HEK293 (cell line): ENCODE measurements around the gene IL18RAP.
A peak's percentile ranks its signal among the peaks of the same experiment; 100 is the strongest.

Experiments used
- CTCF ChIA-PET: fragments of 350-600 bp; formaldehyde crosslinking; extraction: SDS; loops from one replicate; lab custom pipeline; 2021; ENCODE audit warnings: antibody characterized with exemption; lab: Yijun Ruan, JAX
- POLR2A ChIA-PET: fragments of 300-600 bp; formaldehyde crosslinking; extraction: SDS; loops from one replicate; lab custom pipeline; 2020; ENCODE audit warnings: antibody characterized with exemption, inconsistent platforms; lab: Yijun Ruan, JAX
- H3K27ac ChIP-seq: fragments of 200-500 bp; sonication (Bioruptor generic); 2 replicates; pipeline ENCODE4 v1.5.1; 2014; ENCODE audit warnings: low read depth, low read length, control low read depth, inconsistent platforms; ENCODE audit errors: extremely low read depth
- H3K36me3 ChIP-seq, 2 experiments: fragments of 200-500 bp in 1 of 2; sonication (Bioruptor generic) in 1 of 2; 1 replicate in 1 of 2; 2 replicates in 1 of 2; pipeline ENCODE4 v1.5.1; 2014 to 2017; ENCODE audit warnings: inconsistent platforms in 2 of 2, low read length in 2 of 2; ENCODE audit not compliant: control insufficient read depth in 2 of 2, insufficient read depth in 1 of 2
- H3K4me1 ChIP-seq: fragments of 200-500 bp; sonication (Bioruptor generic); 2 replicates; pipeline ENCODE4 v1.5.1; 2014; ENCODE audit warnings: mild to moderate bottlenecking, low read length, inconsistent platforms; ENCODE audit not compliant: control insufficient read depth, insufficient read depth
- H3K4me3 ChIP-seq: 2 replicates; pipeline ENCODE4 v1.5.1; 2011; ENCODE audit warnings: low read depth, mild to moderate bottlenecking, control low read depth, low read length, moderate library complexity
- H3K9me3 ChIP-seq: fragments of 200-500 bp; sonication (Bioruptor generic); 2 replicates; pipeline ENCODE4 v1.5.1; 2014; ENCODE audit warnings: low read depth, low read length, inconsistent platforms; ENCODE audit not compliant: control insufficient read depth, insufficient read depth
- BCL6B ChIP-seq: fragments of 450-650 bp; formaldehyde crosslinking; IDR thresholded peaks from 2 replicates; pipeline ENCODE4 v1.5.1; 2017; ENCODE audit warnings: missing biosample characterization, missing genetic modification characterization
- GLIS2 ChIP-seq: fragments of 450-650 bp; formaldehyde crosslinking; IDR thresholded peaks from 2 replicates; pipeline ENCODE4 v1.5.1; 2016; ENCODE audit warnings: missing biosample characterization, missing genetic modification characterization
- KLF1 ChIP-seq: fragments of 450-650 bp; formaldehyde crosslinking; IDR thresholded peaks from 2 replicates; pipeline ENCODE4 v1.5.1; 2016; ENCODE audit warnings: missing biosample characterization, missing genetic modification characterization
- RBAK ChIP-seq: fragments of 450-650 bp; formaldehyde crosslinking; IDR thresholded peaks from 2 replicates; pipeline ENCODE4 v1.5.1; 2016; ENCODE audit warnings: missing biosample characterization, missing genetic modification characterization
- SCRT1 ChIP-seq: fragments of 450-650 bp; formaldehyde crosslinking; IDR thresholded peaks from 2 replicates; pipeline ENCODE4 v1.5.1; 2016; ENCODE audit warnings: missing biosample characterization, missing genetic modification characterization, borderline replicate concordance
- SP3 ChIP-seq: fragments of 450-650 bp; formaldehyde crosslinking; IDR thresholded peaks from 2 replicates; pipeline ENCODE4 v1.5.1; 2016; ENCODE audit warnings: missing biosample characterization, missing genetic modification characterization
- WT1 ChIP-seq: fragments of 450-650 bp; formaldehyde crosslinking; IDR thresholded peaks from 2 replicates; pipeline ENCODE4 v1.5.1; 2016; ENCODE audit warnings: missing biosample characterization, missing genetic modification characterization
- ZBTB11 ChIP-seq: fragments of 450-650 bp; formaldehyde crosslinking; conservative IDR thresholded peaks from 2 replicates; pipeline ENCODE4 v1.5.1; 2016; ENCODE audit warnings: low read depth, missing biosample characterization, missing genetic modification characterization
- ZBTB48 ChIP-seq: fragments of 450-650 bp; formaldehyde crosslinking; IDR thresholded peaks from 2 replicates; pipeline ENCODE4 v1.5.1; 2016; ENCODE audit warnings: missing biosample characterization, missing genetic modification characterization
- ZBTB8A ChIP-seq: fragments of 450-650 bp; formaldehyde crosslinking; IDR thresholded peaks from 2 replicates; pipeline ENCODE4 v1.5.1; 2016; ENCODE audit warnings: missing biosample characterization, missing genetic modification characterization
- ZFP69B ChIP-seq: fragments of 450-650 bp; formaldehyde crosslinking; IDR thresholded peaks from 2 replicates; pipeline ENCODE4 v1.5.1; 2016; ENCODE audit warnings: missing biosample characterization, missing genetic modification characterization
- ZNF239 ChIP-seq: fragments of 450-650 bp; formaldehyde crosslinking; IDR thresholded peaks from 2 replicates; pipeline ENCODE4 v1.5.1; 2016; ENCODE audit warnings: missing biosample characterization, missing genetic modification characterization
- ZNF518A ChIP-seq: fragments of 450-650 bp; formaldehyde crosslinking; conservative IDR thresholded peaks from 2 replicates; pipeline ENCODE4 v1.5.1; 2016; ENCODE audit warnings: low read depth, missing biosample characterization, missing genetic modification characterization
- ZNF558 ChIP-seq: fragments of 450-650 bp; formaldehyde crosslinking; IDR thresholded peaks from 2 replicates; pipeline ENCODE4 v1.5.1; 2016; ENCODE audit warnings: missing biosample characterization, missing genetic modification characterization
- ZNF626 ChIP-seq: fragments of 450-650 bp; sonication (Bioruptor Pico); formaldehyde crosslinking; IDR thresholded peaks from 2 replicates; pipeline ENCODE4 v1.5.1; 2018; ENCODE audit warnings: missing biosample characterization, missing genetic modification characterization, inconsistent platforms
- ZNF654 ChIP-seq: fragments of 450-650 bp; formaldehyde crosslinking; IDR thresholded peaks from 2 replicates; pipeline ENCODE4 v1.5.1; 2016; ENCODE audit warnings: low read depth, missing biosample characterization, missing genetic modification characterization
- ZNF76 ChIP-seq: fragments of 450-650 bp; formaldehyde crosslinking; IDR thresholded peaks from 2 replicates; pipeline ENCODE4; 2016; ENCODE audit warnings: low read depth, missing biosample characterization, missing genetic modification characterization, borderline replicate concordance
- ZNF791 ChIP-seq: fragments of 450-650 bp; formaldehyde crosslinking; IDR thresholded peaks from 2 replicates; pipeline ENCODE4 v1.5.1; 2016; ENCODE audit warnings: missing biosample characterization, missing genetic modification characterization
- ZNF792 ChIP-seq: fragments of 450-650 bp; formaldehyde crosslinking; IDR thresholded peaks from 2 replicates; pipeline ENCODE4 v1.5.1; 2016; ENCODE audit warnings: missing biosample characterization, missing genetic modification characterization
- ZNF843 ChIP-seq: fragments of 450-650 bp; formaldehyde crosslinking; IDR thresholded peaks from 2 replicates; pipeline ENCODE4 v1.5.1; 2016; ENCODE audit warnings: missing biosample characterization, missing genetic modification characterization
- ZSCAN5A ChIP-seq: fragments of 450-650 bp; formaldehyde crosslinking; IDR thresholded peaks from 2 replicates; pipeline ENCODE4 v1.5.1; 2016; ENCODE audit warnings: missing biosample characterization, missing genetic modification characterization

The IL18RAP gene

GRCh38 chr2:102449370-102449974 is 26.5 kb downstream of the IL18RAP start:
- ChIA-PET POLR2A (no interaction called here), CTCF (interaction anchor here (0.6 to 2.7 kb wide), 11 partner anchors 12 to 1099 kb away, joined by 3 to 8 read pairs (median 3); no protein-coding TSS in a partner anchor)
- Histone ChIP-seq H3K9me3 (no peaks in the 10 kb centered on the region), H3K4me1 (no peaks in the 10 kb centered on the region), H3K27ac (no peak overlapping the region), H3K4me3 (no peak overlapping the region), H3K36me3 (no peaks in the 10 kb centered on the region)
- TF ChIP-seq ZNF626 (tag by site-specific recombination) (no peak), ZNF654 (tag by site-specific recombination) (peak; percentile 56)

- ChIA-PET POLR2A (no interaction called here), CTCF (interaction anchor here (0.8 to 2.7 kb wide), 7 partner anchors 8 to 432 kb away, joined by 3 to 10 read pairs (median 5); partner anchors contain the start of gene SLC9A4)
- Histone ChIP-seq H3K4me1 (no peaks in the 10 kb centered on the region), H3K4me3 (no peak overlapping the region), H3K9me3 (no peaks in the 10 kb centered on the region), H3K36me3 (no peaks in the 10 kb centered on the region), H3K27ac (no peak overlapping the region)
- no peak for TF ChIP-seq BCL6B (tag by site-specific recombination)
- TF ChIP-seq RBAK (tag by site-specific recombination) = no peak
- no peak for TF ChIP-seq ZBTB8A
- no peak for TF ChIP-seq ZBTB48 (tag by site-specific recombination)
- TF ChIP-seq SP3 = no peak
Measured at GRCh38 chr2:102451968-102452367, 29.0 kb downstream of the IL18RAP start.

GRCh38 chr2:102453501-102453900 is 30.5 kb downstream of the IL18RAP start:
- ChIA-PET POLR2A (no interaction called here), CTCF (interaction anchor here (1.0 to 2.7 kb wide), 3 partner anchors 10 to 433 kb away, joined by 4 to 9 read pairs (median 4); partner anchors contain the start of gene SLC9A4)
- H3K4me1 ChIP-seq = no peaks in the 10 kb centered on the region
- H3K9me3 ChIP-seq = no peaks in the 10 kb centered on the region
- no peak overlapping the region for H3K27ac ChIP-seq
- H3K36me3 ChIP-seq = no peaks in the 10 kb centered on the region
- no peak overlapping the region for H3K4me3 ChIP-seq
- TF ChIP-seq ZNF239 (tag by site-specific recombination) (no peak), GLIS2 (no peak), ZNF518A (tag by site-specific recombination) (no peak), ZFP69B (tag by site-specific recombination) (no peak), KLF1 (no peak), ZNF843 (tag by site-specific recombination) (no peak), ZNF792 (tag by site-specific recombination) (no peak), ZNF76 (tag by site-specific recombination) (no peak), WT1 (tag by site-specific recombination) (no peak), ZBTB11 (tag by site-specific recombination) (no peak), ZSCAN5A (tag by site-specific recombination) (no peak), SCRT1 (tag by site-specific recombination) (no peak), ZNF558 (no peak), ZNF791 (tag by site-specific recombination) (no peak)
